GM19351 (cell line): ENCODE measurements around the gene NCAM2.

Experiments
- ATAC-seq: cut with Tn5 transposase; IDR thresholded peaks from one replicate; pipeline ENCODE4 v1.9.1; 2021; ENCODE audit warnings: mild to moderate bottlenecking, moderate library complexity; ENCODE audit not compliant: unreplicated experiment

NCAM2 gene

GRCh38 chr21:21406921-21407320, 408.7 kb downstream of the NCAM2 start:
- no peak for ATAC-seq

GRCh38 chr21:21412096-21412495, 413.9 kb downstream of the NCAM2 start:
- no peak for ATAC-seq

DNA sequence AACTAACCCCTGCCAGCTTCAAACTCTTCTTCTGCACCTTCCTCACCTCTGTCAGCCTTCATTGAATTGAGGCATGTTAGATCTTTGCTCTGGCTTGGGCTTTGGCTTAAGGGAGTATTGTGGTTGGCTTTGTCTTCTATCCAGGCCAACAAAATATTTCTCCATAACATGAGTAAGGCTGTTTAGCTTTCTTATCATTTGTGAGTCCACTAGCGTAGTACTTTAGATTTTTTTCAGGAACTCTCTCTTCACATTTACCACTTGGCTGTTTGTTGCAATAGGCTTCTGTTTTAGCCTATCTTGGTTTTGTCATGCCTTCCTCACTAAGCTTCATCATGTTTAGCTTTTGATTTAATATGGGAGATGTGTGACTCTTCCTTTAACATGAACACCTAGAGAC, 417.5 kb downstream of the NCAM2 start:
- no peak for ATAC-seq

DNA sequence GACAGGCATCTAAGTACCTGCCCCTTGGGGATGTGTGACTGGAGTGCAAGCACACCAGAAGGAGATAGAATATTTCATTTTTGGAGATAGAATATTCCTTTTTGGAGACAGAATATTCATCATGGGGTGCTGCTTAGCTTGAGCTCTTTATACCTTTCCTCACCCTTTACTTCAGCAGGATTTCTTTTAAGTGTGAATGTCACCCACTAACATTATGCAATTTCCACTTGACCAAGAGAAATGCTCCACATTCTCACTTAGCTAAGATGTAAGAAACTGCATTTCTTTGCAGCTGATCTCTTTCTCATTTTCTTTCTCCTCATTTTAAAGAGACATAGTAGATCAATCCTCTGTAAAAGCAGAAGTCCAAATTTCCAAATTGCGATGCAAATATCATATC, 436.7 kb downstream of the NCAM2 start:
- ATAC-seq: no peak

GRCh38 chr21:21436012-21436534, 437.9 kb downstream of the NCAM2 start:
- ATAC-seq: no peak

DNA sequence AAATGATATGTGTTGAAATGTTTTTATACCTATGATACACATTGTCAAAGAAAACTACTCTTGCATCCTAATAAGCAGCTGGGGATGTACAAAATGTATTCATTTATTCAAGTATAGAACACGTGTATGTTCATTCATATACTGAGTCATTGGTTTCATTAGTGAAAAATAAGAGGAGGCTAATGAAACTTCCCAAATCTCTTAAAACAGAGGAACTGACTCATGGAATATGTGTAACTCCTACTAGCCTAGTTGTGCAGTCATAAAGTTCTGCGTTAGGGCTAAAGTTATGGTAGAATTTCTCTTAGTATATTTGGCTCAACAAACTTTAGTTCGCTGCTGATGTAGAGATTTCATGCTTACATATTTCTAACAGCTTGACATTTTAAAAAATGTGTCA, 441.6 kb downstream of the NCAM2 start:
- ATAC-seq: no peak

DNA sequence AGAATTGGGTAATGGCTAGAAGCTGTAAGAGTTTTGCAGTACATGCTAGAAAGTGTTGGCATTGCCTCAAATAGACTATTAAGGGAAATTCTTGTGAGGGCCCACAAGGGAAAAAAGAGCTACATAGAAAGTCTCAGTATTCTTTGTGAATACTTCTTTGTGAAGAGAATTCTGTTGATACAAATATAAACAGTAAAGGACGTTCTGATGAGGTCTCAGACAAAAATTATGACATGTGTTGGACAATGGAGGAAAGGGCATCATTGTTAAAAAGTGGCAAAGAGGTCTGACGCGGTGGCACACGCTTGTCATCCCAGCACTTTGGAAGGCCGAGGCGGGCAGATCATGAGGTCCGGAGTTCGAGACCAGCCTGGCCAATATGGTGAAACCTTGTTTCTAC, 458.9 kb downstream of the NCAM2 start:
- no peak for ATAC-seq

- ATAC-seq: no peak
Observed at GRCh38 chr21:21458124-21458631, 460.0 kb downstream of the NCAM2 start.

- no peak for ATAC-seq
Observed at GRCh38 chr21:21460979-21461378, 462.8 kb downstream of the NCAM2 start.

DNA sequence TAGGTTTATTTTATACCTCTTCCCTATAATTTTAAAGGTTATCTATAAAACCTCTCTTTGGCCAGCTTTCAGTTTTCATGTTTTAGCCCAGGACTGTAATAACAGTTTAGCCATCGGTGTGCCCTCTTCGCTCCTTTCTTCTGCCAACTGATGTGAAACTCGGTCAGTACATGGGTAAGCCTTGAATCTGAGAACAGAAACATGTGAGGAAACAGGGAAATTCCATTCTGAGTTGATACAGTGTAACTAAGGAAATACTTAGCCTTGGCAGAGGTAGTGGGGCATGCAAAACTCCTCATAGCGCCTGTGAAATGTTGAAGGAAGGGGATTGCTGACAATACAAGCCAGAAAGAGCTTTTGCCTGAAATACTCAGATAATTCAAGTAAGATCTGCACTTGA, 465.2 kb downstream of the NCAM2 start:
- ATAC-seq: no peak

DNA sequence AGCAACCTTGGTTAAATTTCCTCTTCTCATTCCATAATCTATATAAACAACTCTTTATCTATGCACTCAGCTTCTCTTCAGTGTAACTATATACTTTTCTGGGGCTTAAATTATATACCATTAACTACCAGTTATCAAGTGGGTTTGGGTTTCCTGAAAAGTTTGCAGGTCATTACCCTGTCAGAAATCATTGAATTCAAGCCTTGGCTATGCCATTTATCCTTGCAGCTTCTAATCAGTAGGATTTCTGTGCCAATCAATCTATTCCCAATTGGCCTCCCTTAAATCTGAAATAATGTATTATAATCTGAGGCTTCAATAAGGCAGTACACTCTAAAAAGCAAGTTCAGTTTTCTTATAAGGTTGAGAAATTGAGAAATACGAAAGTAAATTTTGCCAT, 466.5 kb downstream of the NCAM2 start:
- no peak for ATAC-seq

GRCh38 chr21:21466752-21467151, 468.5 kb downstream of the NCAM2 start:
- no peak for ATAC-seq

- ATAC-seq: no peak
Observed at GRCh38 chr21:21468003-21468402, 469.8 kb downstream of the NCAM2 start.

DNA sequence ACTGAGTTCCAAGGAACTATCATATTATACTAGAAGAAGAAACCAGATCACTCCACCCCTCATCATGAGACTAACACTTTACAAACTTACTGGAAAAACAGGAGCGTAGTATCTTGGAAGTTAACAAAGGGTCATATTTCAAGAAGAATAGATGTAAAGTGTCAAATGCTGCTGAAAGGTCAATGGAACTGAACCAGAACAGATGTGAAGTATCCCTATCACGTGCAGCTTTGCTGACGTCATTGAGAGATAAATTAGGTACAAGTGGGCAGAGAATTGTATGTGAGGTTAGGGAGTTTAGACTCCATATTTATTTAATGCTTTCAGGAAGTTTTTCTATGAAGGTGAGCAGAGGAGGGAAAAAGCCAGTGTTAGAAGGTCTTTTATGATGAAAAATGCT, 483.0 kb downstream of the NCAM2 start:
- ATAC-seq: no peak

DNA sequence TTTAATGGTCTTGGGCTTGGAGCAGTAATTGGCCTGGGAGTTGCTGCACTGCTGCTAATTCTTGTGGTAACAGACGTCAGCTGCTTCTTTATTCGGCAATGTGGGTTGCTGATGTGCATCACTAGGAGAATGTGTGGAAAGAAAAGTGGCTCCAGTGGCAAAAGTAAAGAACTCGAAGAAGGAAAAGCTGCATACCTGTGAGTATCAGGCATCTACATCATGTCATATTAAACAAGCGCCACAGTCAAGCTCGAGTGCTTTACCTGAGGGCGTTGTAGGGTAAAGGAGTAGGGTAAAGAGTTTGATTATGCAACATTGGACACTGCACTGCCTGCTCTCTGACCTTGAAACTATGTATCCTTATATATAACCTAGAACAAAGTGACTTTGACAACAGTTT, 510.6 kb downstream of the NCAM2 start:
- no peak for ATAC-seq

DNA sequence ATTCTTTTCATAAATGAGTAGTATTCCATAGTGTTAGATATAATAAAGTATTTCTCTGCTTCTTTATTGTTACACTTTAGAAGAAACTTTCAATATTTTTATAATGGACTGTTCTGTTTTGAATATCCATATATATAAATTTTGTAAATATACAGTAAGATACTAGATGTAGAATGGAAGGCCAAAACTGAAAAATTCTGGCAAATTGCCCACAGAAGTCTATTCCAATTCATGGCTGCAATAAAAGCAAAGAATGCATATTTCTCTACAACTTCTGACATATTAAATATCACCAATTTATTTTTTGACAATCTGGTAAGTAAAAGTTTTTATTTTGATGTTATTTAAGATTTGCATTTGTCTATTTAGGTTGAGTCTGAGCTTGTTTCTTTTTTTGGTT, 532.5 kb downstream of the NCAM2 start:
- no peak for ATAC-seq

GRCh38 chr21:21547368-21547953, 549.3 kb downstream of the NCAM2 start:
- ATAC-seq: no peak

DNA sequence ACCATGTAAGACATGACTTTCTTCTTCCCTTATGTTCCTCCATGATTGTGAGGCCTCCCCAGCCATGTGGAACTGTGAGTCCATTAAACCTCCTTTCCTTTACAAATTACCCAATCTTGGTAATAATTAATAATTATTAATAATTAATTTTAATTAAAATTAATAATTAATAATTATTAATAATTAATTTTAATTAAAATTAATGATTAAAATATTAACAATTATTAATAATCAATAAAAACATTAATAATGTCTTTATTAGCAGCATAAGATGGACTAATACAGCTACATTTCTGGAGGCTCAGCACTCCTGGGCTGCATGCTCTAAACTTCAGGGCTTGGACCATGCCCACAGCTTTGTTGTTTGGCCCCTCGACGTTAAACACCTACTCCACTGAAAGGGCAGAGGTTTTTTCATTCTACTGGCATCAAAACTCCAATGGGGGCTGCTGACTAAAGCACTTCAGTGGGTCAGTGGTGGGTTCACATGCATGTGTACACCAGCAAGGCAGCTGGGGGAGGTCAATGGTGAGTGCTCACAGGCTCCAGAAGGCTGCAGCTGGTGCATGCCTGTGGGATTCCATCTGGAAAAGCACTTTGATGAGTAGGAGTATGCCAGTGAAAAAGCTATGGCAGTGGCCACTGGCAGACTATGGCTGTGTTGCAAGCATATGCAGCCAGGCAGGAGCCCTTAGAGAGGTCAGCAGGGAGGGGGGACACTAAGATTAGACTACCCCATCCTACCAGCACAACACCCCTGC, 561.3 kb downstream of the NCAM2 start:
- no peak for ATAC-seq
